SK-N-SH treated with all-trans-retinoic acid at 6 μM for 48 hours (cell line): ENCODE data around the gene TSSK6.

ENCODE experiments used
- ATAC-seq: fragments of 200-7000 bp; cut with Tn5 transposase; 3 replicates; pipeline ENCODE4 v1.9.1; 2020; ENCODE audit warnings: mild to moderate bottlenecking, moderate library complexity
- ARNTL ChIP-seq: fragments of 450-650 bp; formaldehyde crosslinking; IDR thresholded peaks from 2 replicates; pipeline ENCODE4 v1.5.0; 2020; ENCODE audit warnings: low read depth, mild to moderate bottlenecking, moderate library complexity, borderline replicate concordance
- BACH2 ChIP-seq: fragments of 250-450 bp; sonication (Bioruptor Pico); IDR thresholded peaks from 2 replicates; pipeline ENCODE4 v1.9.0; 2021; ENCODE audit warnings: mild to moderate bottlenecking, borderline replicate concordance
- CREB5 ChIP-seq: fragments of 250-450 bp; sonication (Bioruptor Pico); IDR thresholded peaks from 2 replicates; pipeline ENCODE4 v1.5.1; 2020; ENCODE audit warnings: low read depth, mild to moderate bottlenecking, moderate library complexity
- CSDC2 ChIP-seq: fragments of 250-450 bp; sonication (Bioruptor Pico); IDR thresholded peaks from 2 replicates; pipeline ENCODE4 v1.5.0; 2020; ENCODE audit warnings: mild to moderate bottlenecking, moderate library complexity
- GLIS3 ChIP-seq: fragments of 250-450 bp; sonication (Bioruptor Pico); IDR thresholded peaks from 2 replicates; pipeline ENCODE4 v1.5.0; 2020; ENCODE audit warnings: mild to moderate bottlenecking, moderate library complexity
- ISL1 ChIP-seq: fragments of 250-450 bp; sonication (Bioruptor Pico); IDR thresholded peaks from 2 replicates; pipeline ENCODE4 v2.1.2; 2022; ENCODE audit warnings: mild to moderate bottlenecking, moderate library complexity
- OSR1 ChIP-seq: fragments of 250-450 bp; sonication (Bioruptor Pico); IDR thresholded peaks from 2 replicates; pipeline ENCODE4 v1.8.0; 2022; ENCODE audit warnings: moderate library complexity, mild to moderate bottlenecking, inconsistent platforms
- PATZ1 ChIP-seq: fragments of 250-450 bp; sonication (Bioruptor Pico); IDR thresholded peaks from 2 replicates; pipeline ENCODE4 v1.8.0; 2020; ENCODE audit warnings: mild to moderate bottlenecking, moderate library complexity, borderline replicate concordance
- PPARA ChIP-seq: fragments of 250-450 bp; sonication (Bioruptor Pico); IDR thresholded peaks from 2 replicates; pipeline ENCODE4 v1.5.0; 2020; ENCODE audit warnings: mild to moderate bottlenecking, borderline replicate concordance
- RARB ChIP-seq: fragments of 250-450 bp; sonication (Bioruptor Pico); IDR thresholded peaks from 2 replicates; pipeline ENCODE4 v1.8.0; 2021; ENCODE audit warnings: mild to moderate bottlenecking, moderate library complexity
- SNAI2 ChIP-seq: fragments of 250-450 bp; sonication (Bioruptor Pico); IDR thresholded peaks from 2 replicates; pipeline ENCODE4 v1.5.0; 2020; ENCODE audit warnings: mild to moderate bottlenecking, moderate library complexity
- TCF4 ChIP-seq: fragments of 250-450 bp; sonication (Bioruptor Pico); IDR thresholded peaks from 2 replicates; pipeline ENCODE4 v1.8.0; 2021; ENCODE audit warnings: mild to moderate bottlenecking, moderate library complexity, borderline replicate concordance
- TOX ChIP-seq: fragments of 250-450 bp; sonication (Bioruptor Pico); IDR thresholded peaks from 2 replicates; pipeline ENCODE4 v1.8.0; 2021; ENCODE audit warnings: mild to moderate bottlenecking, moderate library complexity, borderline replicate concordance
- ZC3H10 ChIP-seq: fragments of 250-450 bp; sonication (Bioruptor Pico); IDR thresholded peaks from 2 replicates; pipeline ENCODE4 v1.5.1; 2021; ENCODE audit warnings: mild to moderate bottlenecking, moderate library complexity
- ZFP3 ChIP-seq: fragments of 250-450 bp; sonication (Bioruptor Pico); IDR thresholded peaks from 2 replicates; pipeline ENCODE4 v1.5.0; 2020; ENCODE audit warnings: mild to moderate bottlenecking, moderate library complexity
- ZFP30 ChIP-seq: fragments of 450-650 bp; formaldehyde crosslinking; IDR thresholded peaks from 2 replicates; pipeline ENCODE4 v1.5.0; 2022; ENCODE audit warnings: mild to moderate bottlenecking, moderate library complexity
- ZNF565 ChIP-seq: fragments of 450-650 bp; formaldehyde crosslinking; conservative IDR thresholded peaks from 2 replicates; pipeline ENCODE4 v1.5.0; 2020; ENCODE audit warnings: low read depth, mild to moderate bottlenecking, moderate library complexity
- ZNF70 ChIP-seq: fragments of 450-650 bp; formaldehyde crosslinking; IDR thresholded peaks from 2 replicates; pipeline ENCODE4 v1.5.0; 2020; ENCODE audit warnings: mild to moderate bottlenecking, moderate library complexity
- ZNF8 ChIP-seq: fragments of 450-650 bp; formaldehyde crosslinking; IDR thresholded peaks from 2 replicates; pipeline ENCODE4 v1.5.0; 2020; ENCODE audit warnings: mild to moderate bottlenecking, moderate library complexity
- TF ChIP-seq, protein P1 (sequence below): fragments of 250-450 bp; sonication (Bioruptor Pico); IDR thresholded peaks from 2 replicates; pipeline ENCODE4 v1.5.0; 2020; ENCODE audit warnings: mild to moderate bottlenecking, moderate library complexity

TSSK6 gene

DNA sequence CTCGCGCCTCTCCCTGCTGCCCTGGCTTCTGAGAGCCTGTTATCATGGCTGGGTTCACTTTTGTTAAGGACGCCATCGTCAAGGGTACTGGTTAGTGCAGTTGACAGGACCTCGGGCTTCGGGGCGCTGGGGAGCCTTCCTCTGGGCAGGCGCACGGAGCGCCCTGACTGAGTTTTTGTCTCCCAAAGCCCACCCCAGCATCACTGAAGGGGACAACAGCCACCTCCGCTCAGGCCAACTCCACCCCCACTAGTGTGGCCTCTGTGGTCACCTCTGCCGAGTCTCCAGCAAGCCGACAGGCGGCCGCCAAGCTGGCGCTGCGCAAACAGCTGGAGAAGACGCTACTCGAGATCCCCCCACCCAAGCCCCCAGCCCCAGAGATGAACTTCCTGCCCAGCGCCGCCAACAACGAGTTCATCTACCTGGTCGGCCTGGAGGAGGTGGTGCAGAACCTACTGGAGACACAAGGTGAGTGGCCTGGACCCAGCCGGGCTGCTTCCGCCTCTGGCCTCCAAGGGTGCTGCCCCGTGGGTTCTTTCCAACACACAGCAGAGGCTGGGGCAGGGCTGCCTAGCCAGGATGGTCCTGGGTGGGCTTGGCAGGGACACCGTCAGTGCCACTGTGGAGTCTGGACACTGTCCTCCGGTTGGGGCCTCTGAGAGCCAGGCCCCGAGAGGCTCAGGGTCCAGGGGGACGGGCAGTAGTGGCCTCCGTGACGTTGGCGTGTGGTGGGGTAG is 16.9 kb downstream of the TSSK6 start (continued):
- TF ChIP-seq OSR1 (CRISPR knock-in tag): no peak
- no peak for TF ChIP-seq SNAI2 (CRISPR knock-in tag)
- no peak for TF ChIP-seq ZNF8 (CRISPR knock-in tag)
- no peak for TF ChIP-seq CREB5 (CRISPR knock-in tag)
- no peak for TF ChIP-seq RARB (CRISPR knock-in tag)
- no peak for TF ChIP-seq PATZ1 (CRISPR knock-in tag)
- TF ChIP-seq TOX (CRISPR knock-in tag): no peak
- TF ChIP-seq ZNF565: no peak

DNA sequence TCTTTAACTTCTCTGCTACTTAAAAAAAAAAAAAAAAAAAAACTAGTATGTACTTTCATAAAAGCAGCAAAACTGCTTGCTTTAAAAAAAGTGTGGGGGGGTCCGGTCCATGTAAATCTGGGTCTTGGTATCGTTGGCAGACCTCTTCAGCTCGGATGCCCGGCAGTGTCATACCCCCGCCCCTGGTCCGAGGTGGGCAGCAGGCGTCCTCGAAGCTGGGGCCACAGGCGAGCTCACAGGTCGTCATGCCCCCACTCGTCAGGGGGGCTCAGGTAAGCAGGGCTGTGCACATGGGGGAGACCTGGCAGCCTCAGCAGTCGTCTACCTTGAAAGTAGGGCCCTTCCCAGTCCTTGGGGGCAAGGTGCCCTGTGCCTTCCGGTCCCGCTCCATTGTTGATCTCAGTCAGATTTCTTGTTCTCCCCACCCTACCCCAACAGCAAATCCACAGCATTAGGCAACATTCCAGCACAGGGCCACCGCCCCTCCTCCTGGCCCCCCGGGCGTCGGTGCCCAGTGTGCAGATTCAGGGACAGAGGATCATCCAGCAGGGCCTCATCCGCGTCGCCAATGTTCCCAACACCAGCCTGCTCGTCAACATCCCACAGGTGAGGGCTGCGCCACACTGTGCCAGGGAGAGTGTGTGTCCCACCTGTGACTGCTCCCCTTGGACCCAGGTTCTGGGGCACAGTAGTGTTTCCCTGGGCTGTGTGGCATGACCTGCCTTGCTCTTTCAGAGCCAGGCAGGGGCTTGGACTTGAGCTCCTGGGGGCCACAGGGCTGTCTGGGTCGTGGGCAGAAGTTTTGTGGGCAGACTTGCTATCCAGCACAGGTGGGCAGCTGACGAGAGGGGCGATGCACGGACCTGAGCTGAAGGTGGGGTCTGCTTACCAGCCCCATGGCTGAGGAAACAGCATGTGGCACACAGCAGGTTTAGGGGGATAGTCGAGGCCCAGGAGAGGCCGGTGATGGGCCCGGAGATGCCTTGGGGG is 19.4 kb downstream of the TSSK6 start:
- ATAC-seq: no peak
- TF ChIP-seq ZNF70: no peak
- TF ChIP-seq OSR1 (CRISPR knock-in tag): no peak
- no peak for TF ChIP-seq TOX (CRISPR knock-in tag)
- TF ChIP-seq ZC3H10 (CRISPR knock-in tag): no peak
- TF ChIP-seq ARNTL: no peak
- TF ChIP-seq TCF4 (CRISPR knock-in tag): no peak

DNA sequence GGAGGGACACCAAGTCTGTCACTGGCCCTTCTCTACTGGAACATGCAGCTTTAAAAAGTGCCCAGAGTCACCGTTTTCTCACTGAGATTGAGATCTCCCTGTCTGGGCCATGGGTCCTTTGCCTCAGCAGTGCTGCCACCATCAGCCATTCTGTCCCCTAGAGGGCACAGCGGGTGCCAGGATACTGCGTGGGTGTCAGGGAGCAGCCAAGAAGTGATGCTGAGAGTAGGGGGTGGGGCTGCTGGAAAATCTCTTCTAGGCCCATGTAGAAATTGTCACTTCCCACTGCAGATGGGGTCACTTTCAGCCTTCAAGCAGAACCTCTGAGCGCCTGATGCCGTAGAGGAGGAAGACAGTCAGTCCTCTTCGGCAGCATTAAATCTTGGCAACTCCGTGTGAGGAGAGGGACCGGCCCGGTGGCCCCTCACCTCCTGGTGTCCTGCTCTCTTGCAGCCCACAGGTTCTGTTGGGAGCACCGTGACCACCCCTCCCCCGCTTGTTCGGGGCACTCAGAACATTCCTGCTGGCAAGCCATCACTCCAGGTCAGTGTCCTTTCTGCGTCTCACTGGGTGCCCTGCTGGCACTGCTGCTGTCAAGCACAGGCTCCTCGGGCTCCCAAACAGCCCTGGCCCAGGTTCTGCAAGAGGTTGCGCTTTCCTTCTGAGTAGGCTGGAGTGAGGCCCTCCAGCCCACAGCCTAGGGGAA is 21.4 kb downstream of the TSSK6 start:
- TF ChIP-seq PATZ1 (CRISPR knock-in tag): no peak
- TF ChIP-seq RARB (CRISPR knock-in tag): no peak
- no peak for TF ChIP-seq BACH2
- no peak for TF ChIP-seq ZNF70
- no peak for TF ChIP-seq TCF4 (CRISPR knock-in tag)
- no peak for TF ChIP-seq ZNF8 (CRISPR knock-in tag)
- TF ChIP-seq, protein P1, sequence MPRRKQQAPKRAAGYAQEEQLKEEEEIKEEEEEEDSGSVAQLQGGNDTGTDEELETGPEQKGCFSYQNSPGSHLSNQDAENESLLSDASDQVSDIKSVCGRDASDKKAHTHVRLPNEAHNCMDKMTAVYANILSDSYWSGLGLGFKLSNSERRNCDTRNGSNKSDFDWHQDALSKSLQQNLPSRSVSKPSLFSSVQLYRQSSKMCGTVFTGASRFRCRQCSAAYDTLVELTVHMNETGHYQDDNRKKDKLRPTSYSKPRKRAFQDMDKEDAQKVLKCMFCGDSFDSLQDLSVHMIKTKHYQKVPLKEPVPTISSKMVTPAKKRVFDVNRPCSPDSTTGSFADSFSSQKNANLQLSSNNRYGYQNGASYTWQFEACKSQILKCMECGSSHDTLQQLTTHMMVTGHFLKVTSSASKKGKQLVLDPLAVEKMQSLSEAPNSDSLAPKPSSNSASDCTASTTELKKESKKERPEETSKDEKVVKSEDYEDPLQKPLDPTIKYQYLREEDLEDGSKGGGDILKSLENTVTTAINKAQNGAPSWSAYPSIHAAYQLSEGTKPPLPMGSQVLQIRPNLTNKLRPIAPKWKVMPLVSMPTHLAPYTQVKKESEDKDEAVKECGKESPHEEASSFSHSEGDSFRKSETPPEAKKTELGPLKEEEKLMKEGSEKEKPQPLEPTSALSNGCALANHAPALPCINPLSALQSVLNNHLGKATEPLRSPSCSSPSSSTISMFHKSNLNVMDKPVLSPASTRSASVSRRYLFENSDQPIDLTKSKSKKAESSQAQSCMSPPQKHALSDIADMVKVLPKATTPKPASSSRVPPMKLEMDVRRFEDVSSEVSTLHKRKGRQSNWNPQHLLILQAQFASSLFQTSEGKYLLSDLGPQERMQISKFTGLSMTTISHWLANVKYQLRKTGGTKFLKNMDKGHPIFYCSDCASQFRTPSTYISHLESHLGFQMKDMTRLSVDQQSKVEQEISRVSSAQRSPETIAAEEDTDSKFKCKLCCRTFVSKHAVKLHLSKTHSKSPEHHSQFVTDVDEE (CRISPR knock-in tag): no peak
- TF ChIP-seq ZNF565: no peak
- TF ChIP-seq ZC3H10 (CRISPR knock-in tag): no peak
- no peak for TF ChIP-seq CREB5 (CRISPR knock-in tag)
- TF ChIP-seq TOX (CRISPR knock-in tag): no peak
- no peak for TF ChIP-seq CSDC2 (CRISPR knock-in tag)
- TF ChIP-seq GLIS3 (CRISPR knock-in tag): no peak
- no peak for TF ChIP-seq ZFP3 (CRISPR knock-in tag)
- no peak for TF ChIP-seq PPARA (CRISPR knock-in tag)
- TF ChIP-seq ISL1 (CRISPR knock-in tag): no peak
- TF ChIP-seq ZFP30: no peak
- TF ChIP-seq OSR1 (CRISPR knock-in tag): no peak
- ATAC-seq: no peak
